Loucy (cell line): ENCODE measurements around the gene TMSB4X.
"Not testable (repeated sequence)": the region's sequence is repeated elsewhere in the genome, so short reads cannot be mapped to it uniquely, and the experiment has no call there.

Experiments used
- H2AFZ ChIP-seq: fragments of 200-600 bp; sonication (generic); 2 replicates; pipeline ENCODE4 v1.6.0; 2016; ENCODE audit warnings: antibody characterized with exemption, mild to moderate bottlenecking, low read length, moderate library complexity
- H3F3A ChIP-seq: fragments of 200-600 bp; 2 replicates; pipeline ENCODE4 v1.6.0; 2016; ENCODE audit warnings: antibody characterized with exemption, low read depth, mild to moderate bottlenecking
- H3K27me3 ChIP-seq: fragments of 200-600 bp; sonication (generic); 2 replicates; pipeline ENCODE4 v1.6.1; 2014; ENCODE audit warnings: low read length, mild to moderate bottlenecking; ENCODE audit not compliant: insufficient read depth, poor library complexity, severe bottlenecking
- H3K36me3 ChIP-seq: fragments of 200-600 bp; sonication (generic); 2 replicates; pipeline ENCODE4 v1.6.1; 2016; ENCODE audit warnings: low read length; ENCODE audit not compliant: insufficient read depth
- H3K4me1 ChIP-seq: fragments of 200-600 bp; sonication (generic); 2 replicates; pipeline ENCODE4 v1.5.1; 2014; ENCODE audit warnings: low read length, mild to moderate bottlenecking; ENCODE audit not compliant: insufficient read depth, poor library complexity, severe bottlenecking
- H3K4me2 ChIP-seq: fragments of 200-600 bp; sonication (generic); 2 replicates; pipeline ENCODE4 v1.6.0; 2014; ENCODE audit warnings: antibody characterized with exemption, low read length, low read depth, mild to moderate bottlenecking; ENCODE audit not compliant: poor library complexity, severe bottlenecking
- H3K4me3 ChIP-seq: fragments of 200-600 bp; sonication (generic); 2 replicates; pipeline ENCODE4 v1.5.1; 2014; ENCODE audit warnings: low read length, mild to moderate bottlenecking, mixed read lengths; ENCODE audit not compliant: poor library complexity, severe bottlenecking
- H3K79me2 ChIP-seq: fragments of 200-600 bp; sonication (generic); 2 replicates; pipeline ENCODE4 v1.6.1; 2014; ENCODE audit warnings: low read length; ENCODE audit not compliant: insufficient read depth
- H3K9ac ChIP-seq: fragments of 200-600 bp; sonication (generic); 2 replicates; pipeline ENCODE4 v1.6.0; 2014; ENCODE audit warnings: mild to moderate bottlenecking, low read depth, low read length, moderate library complexity; ENCODE audit not compliant: poor library complexity, severe bottlenecking
- H3K9me2 ChIP-seq: fragments of 200-600 bp; sonication (generic); replicated peaks from 2 replicates; pipeline ENCODE4 v1.6.1; 2016; ENCODE audit warnings: low read depth, low read length, mixed read lengths
- H3K9me3 ChIP-seq: fragments of 200-600 bp; sonication (generic); 2 replicates; pipeline ENCODE4 v1.6.1; 2014; ENCODE audit warnings: mild to moderate bottlenecking, antibody characterized with exemption, low read length, low read depth; ENCODE audit not compliant: insufficient read depth
- H4K20me1 ChIP-seq: fragments of 200-600 bp; sonication (generic); 2 replicates; pipeline ENCODE4 v1.6.0; 2014; ENCODE audit warnings: antibody characterized with exemption, low read length, mild to moderate bottlenecking; ENCODE audit not compliant: insufficient read depth, poor library complexity, severe bottlenecking
- CTCF ChIP-seq: fragments of 200-600 bp; sonication (generic); conservative IDR thresholded peaks from 2 replicates; pipeline ENCODE4 v1.5.1; 2014; ENCODE audit warnings: mild to moderate bottlenecking, antibody characterized with exemption, low read length
- EZH2phosphoT487 ChIP-seq: fragments of 200-600 bp; IDR thresholded peaks from 2 replicates; pipeline ENCODE4 v1.6.1; 2018; ENCODE audit warnings: antibody characterized with exemption, mild to moderate bottlenecking, moderate library complexity, borderline replicate concordance

The TMSB4X gene

GRCh38 chrX:12932244-12932643 is 42.7 kb upstream of the TMSB4X start:
- Histone ChIP-seq H2AFZ (no peak overlapping the region), H3K79me2 (no peaks in the 10 kb centered on the region), H3K9me3 (no peaks in the 10 kb centered on the region), H3F3A (no peaks in the 10 kb centered on the region), H3K27me3 (no peaks in the 10 kb centered on the region), H3K4me1 (no peaks in the 10 kb centered on the region), H3K36me3 (no peaks in the 10 kb centered on the region), H3K9me2 (no peaks in the 10 kb centered on the region), H3K4me3 (no peak overlapping the region), H3K9ac (no peak overlapping the region), H3K4me2 (no peak overlapping the region), H4K20me1 (no peaks in the 10 kb centered on the region)
- TF ChIP-seq EZH2phosphoT487 (no peak), CTCF (no peak)

- H4K20me1 ChIP-seq: no peaks in the 10 kb centered on the region
- no peaks in the 10 kb centered on the region for H3K27me3 ChIP-seq
- TF ChIP-seq EZH2phosphoT487: no peak
- TF ChIP-seq CTCF: no peak
- no peak overlapping the region for H3K9ac ChIP-seq
- no peak overlapping the region for H3K4me3 ChIP-seq
- H3K9me2 ChIP-seq: no peaks in the 10 kb centered on the region
- H3F3A ChIP-seq: no peaks in the 10 kb centered on the region
- H3K9me3 ChIP-seq: no peaks in the 10 kb centered on the region
- no peaks in the 10 kb centered on the region for H3K4me1 ChIP-seq
- no peak overlapping the region for H2AFZ ChIP-seq
- no peaks in the 10 kb centered on the region for H3K36me3 ChIP-seq
- H3K4me2 ChIP-seq: no peak overlapping the region
- H3K79me2 ChIP-seq: no peaks in the 10 kb centered on the region
Observed at GRCh38 chrX:12934850-12935249, 40.1 kb upstream of the TMSB4X start.

GRCh38 chrX:12936947-12937346 is 38.0 kb upstream of the TMSB4X start:
- H3K4me1 ChIP-seq: no peaks in the 10 kb centered on the region
- H3K9me2 ChIP-seq: no peaks in the 10 kb centered on the region
- TF ChIP-seq EZH2phosphoT487 (no peak), CTCF (no peak)
- no peaks in the 10 kb centered on the region for H3F3A ChIP-seq
- H3K79me2 ChIP-seq: no peaks in the 10 kb centered on the region
- H3K9me3 ChIP-seq: no peaks in the 10 kb centered on the region
- H4K20me1 ChIP-seq: no peaks in the 10 kb centered on the region
- H3K9ac ChIP-seq: no peak overlapping the region
- H3K4me3 ChIP-seq: no peak overlapping the region
- H3K36me3 ChIP-seq: no peaks in the 10 kb centered on the region
- H3K27me3 ChIP-seq: no peaks in the 10 kb centered on the region
- no peak overlapping the region for H2AFZ ChIP-seq
- H3K4me2 ChIP-seq: no peak overlapping the region

- H3K4me3 ChIP-seq, H3K9me2 ChIP-seq, H3K27me3 ChIP-seq, H3K4me1 ChIP-seq, H3K79me2 ChIP-seq, H4K20me1 ChIP-seq, H3K9me3 ChIP-seq, H3F3A ChIP-seq, H3K9ac ChIP-seq, H3K4me2 ChIP-seq, H3K36me3 ChIP-seq, H2AFZ ChIP-seq: not testable (repeated sequence)
Observed at GRCh38 chrX:12940471-12940870, 34.4 kb upstream of the TMSB4X start.

- not testable (repeated sequence) for H3K36me3 ChIP-seq, H3K4me2 ChIP-seq, H3F3A ChIP-seq, H3K9ac ChIP-seq, H2AFZ ChIP-seq, H3K4me3 ChIP-seq, H3K27me3 ChIP-seq, H3K9me3 ChIP-seq, H3K9me2 ChIP-seq, H4K20me1 ChIP-seq
- Histone ChIP-seq H3K79me2 (peaks cover 16% of the 10 kb centered on the region), H3K4me1 (peaks cover 17% of the 10 kb centered on the region)
Observed at GRCh38 chrX:12943592-12943991, 31.3 kb upstream of the TMSB4X start.
